ENCODE data around the gene LGALS3BP.

- TF ChIP-seq, protein P1, sequence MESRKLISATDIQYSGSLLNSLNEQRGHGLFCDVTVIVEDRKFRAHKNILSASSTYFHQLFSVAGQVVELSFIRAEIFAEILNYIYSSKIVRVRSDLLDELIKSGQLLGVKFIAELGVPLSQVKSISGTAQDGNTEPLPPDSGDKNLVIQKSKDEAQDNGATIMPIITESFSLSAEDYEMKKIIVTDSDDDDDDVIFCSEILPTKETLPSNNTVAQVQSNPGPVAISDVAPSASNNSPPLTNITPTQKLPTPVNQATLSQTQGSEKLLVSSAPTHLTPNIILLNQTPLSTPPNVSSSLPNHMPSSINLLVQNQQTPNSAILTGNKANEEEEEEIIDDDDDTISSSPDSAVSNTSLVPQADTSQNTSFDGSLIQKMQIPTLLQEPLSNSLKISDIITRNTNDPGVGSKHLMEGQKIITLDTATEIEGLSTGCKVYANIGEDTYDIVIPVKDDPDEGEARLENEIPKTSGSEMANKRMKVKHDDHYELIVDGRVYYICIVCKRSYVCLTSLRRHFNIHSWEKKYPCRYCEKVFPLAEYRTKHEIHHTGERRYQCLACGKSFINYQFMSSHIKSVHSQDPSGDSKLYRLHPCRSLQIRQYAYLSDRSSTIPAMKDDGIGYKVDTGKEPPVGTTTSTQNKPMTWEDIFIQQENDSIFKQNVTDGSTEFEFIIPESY (IDR thresholded peaks at IDR 0.05), result no peak
- TF ChIP-seq, protein P2, sequence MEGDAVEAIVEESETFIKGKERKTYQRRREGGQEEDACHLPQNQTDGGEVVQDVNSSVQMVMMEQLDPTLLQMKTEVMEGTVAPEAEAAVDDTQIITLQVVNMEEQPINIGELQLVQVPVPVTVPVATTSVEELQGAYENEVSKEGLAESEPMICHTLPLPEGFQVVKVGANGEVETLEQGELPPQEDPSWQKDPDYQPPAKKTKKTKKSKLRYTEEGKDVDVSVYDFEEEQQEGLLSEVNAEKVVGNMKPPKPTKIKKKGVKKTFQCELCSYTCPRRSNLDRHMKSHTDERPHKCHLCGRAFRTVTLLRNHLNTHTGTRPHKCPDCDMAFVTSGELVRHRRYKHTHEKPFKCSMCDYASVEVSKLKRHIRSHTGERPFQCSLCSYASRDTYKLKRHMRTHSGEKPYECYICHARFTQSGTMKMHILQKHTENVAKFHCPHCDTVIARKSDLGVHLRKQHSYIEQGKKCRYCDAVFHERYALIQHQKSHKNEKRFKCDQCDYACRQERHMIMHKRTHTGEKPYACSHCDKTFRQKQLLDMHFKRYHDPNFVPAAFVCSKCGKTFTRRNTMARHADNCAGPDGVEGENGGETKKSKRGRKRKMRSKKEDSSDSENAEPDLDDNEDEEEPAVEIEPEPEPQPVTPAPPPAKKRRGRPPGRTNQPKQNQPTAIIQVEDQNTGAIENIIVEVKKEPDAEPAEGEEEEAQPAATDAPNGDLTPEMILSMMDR (IDR thresholded peaks at IDR 0.05; ENCODE audit: low read depth, low read length, missing input control), result no peak
- TF ChIP-seq JUND (IDR thresholded peaks at IDR 0.05) (no peak), FOXA1 (IDR thresholded peaks at IDR 0.05) (no peak), YY1 (IDR thresholded peaks at IDR 0.05) (no peak), TAF1 (conservative IDR thresholded peaks at IDR 0.05) (no peak), RAD21 (IDR thresholded peaks at IDR 0.05) (no peak), GABPA (IDR thresholded peaks at IDR 0.05 in 1 of 2, conservative IDR thresholded peaks at IDR 0.05 in 1 of 2) (no peak), HNF4A (conservative IDR thresholded peaks at IDR 0.05) (no peak), NR2F2 (IDR thresholded peaks at IDR 0.05) (no peak), EGR1 (IDR thresholded peaks at IDR 0.05; ENCODE audit: low read depth in 2 of 2) (no peak), RXRA (IDR thresholded peaks at IDR 0.05) (no peak)
- TF ChIP-seq, protein P3, sequence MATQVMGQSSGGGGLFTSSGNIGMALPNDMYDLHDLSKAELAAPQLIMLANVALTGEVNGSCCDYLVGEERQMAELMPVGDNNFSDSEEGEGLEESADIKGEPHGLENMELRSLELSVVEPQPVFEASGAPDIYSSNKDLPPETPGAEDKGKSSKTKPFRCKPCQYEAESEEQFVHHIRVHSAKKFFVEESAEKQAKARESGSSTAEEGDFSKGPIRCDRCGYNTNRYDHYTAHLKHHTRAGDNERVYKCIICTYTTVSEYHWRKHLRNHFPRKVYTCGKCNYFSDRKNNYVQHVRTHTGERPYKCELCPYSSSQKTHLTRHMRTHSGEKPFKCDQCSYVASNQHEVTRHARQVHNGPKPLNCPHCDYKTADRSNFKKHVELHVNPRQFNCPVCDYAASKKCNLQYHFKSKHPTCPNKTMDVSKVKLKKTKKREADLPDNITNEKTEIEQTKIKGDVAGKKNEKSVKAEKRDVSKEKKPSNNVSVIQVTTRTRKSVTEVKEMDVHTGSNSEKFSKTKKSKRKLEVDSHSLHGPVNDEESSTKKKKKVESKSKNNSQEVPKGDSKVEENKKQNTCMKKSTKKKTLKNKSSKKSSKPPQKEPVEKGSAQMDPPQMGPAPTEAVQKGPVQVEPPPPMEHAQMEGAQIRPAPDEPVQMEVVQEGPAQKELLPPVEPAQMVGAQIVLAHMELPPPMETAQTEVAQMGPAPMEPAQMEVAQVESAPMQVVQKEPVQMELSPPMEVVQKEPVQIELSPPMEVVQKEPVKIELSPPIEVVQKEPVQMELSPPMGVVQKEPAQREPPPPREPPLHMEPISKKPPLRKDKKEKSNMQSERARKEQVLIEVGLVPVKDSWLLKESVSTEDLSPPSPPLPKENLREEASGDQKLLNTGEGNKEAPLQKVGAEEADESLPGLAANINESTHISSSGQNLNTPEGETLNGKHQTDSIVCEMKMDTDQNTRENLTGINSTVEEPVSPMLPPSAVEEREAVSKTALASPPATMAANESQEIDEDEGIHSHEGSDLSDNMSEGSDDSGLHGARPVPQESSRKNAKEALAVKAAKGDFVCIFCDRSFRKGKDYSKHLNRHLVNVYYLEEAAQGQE (IDR thresholded peaks at IDR 0.05), result no peak
- TF ChIP-seq, protein P4, sequence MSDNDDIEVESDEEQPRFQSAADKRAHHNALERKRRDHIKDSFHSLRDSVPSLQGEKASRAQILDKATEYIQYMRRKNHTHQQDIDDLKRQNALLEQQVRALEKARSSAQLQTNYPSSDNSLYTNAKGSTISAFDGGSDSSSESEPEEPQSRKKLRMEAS (IDR thresholded peaks at IDR 0.05), result no peak
Observed at GRCh38 chr17:78950870-78951269, 28.9 kb downstream of the LGALS3BP start.
